Measurements from ENCODE around the gene KCNH4. TPM values are rescaled to one million over a fixed set of nuclear protein-coding genes. Genes with fewer than 3 reads are reported as not detected.

KCNH4 gene
- total RNA-seq, 1 donor from 2014 or later, result not detected

GRCh38 chr17:42199416-42200011 lies 18.6 kb upstream of the KCNH4 start:
- H3K4me1 Mint-ChIP-seq (ENCODE audit: low read depth), result peaks cover under 1% of the 10 kb centered on the region
- no peak overlapping the region for H3K4me3 Mint-ChIP-seq (ENCODE audit: unreplicated experiment)
- TF ChIP-seq CTCF (IDR thresholded peaks at IDR 0.05), result no peak
- peaks cover 20% of the 10 kb centered on the region for H3K36me3 Mint-ChIP-seq (ENCODE audit: low read depth)
- no peak for DNase-seq (ENCODE audit: low spot score)
- no peaks in the 10 kb centered on the region for H3K27me3 Mint-ChIP-seq (ENCODE audit: low read depth)
- H3K9me3 Mint-ChIP-seq (ENCODE audit: low read depth), result no peaks in the 10 kb centered on the region
- no peak overlapping the region for H3K27ac Mint-ChIP-seq (ENCODE audit: unreplicated experiment)

GRCh38 chr17:42198897-42199296 lies 18.0 kb upstream of the KCNH4 start:
- H3K4me1 Mint-ChIP-seq (ENCODE audit: low read depth), result peaks cover 7% of the 10 kb centered on the region
- no peak overlapping the region for H3K4me3 Mint-ChIP-seq (ENCODE audit: unreplicated experiment)
- no peaks in the 10 kb centered on the region for H3K9me3 Mint-ChIP-seq (ENCODE audit: low read depth)
- DNase-seq (ENCODE audit: low spot score), result no peak
- H3K36me3 Mint-ChIP-seq (ENCODE audit: low read depth), result peaks cover 16% of the 10 kb centered on the region
- no peaks in the 10 kb centered on the region for H3K27me3 Mint-ChIP-seq (ENCODE audit: low read depth)
- no peak for TF ChIP-seq CTCF (IDR thresholded peaks at IDR 0.05)
- no peak overlapping the region for H3K27ac Mint-ChIP-seq (ENCODE audit: unreplicated experiment)

GRCh38 chr17:42197564-42198156 lies 16.7 kb upstream of the KCNH4 start:
- H3K36me3 Mint-ChIP-seq (ENCODE audit: low read depth), result peaks cover 13% of the 10 kb centered on the region
- H3K27ac Mint-ChIP-seq (ENCODE audit: unreplicated experiment), result no peak overlapping the region
- TF ChIP-seq CTCF (IDR thresholded peaks at IDR 0.05), result no peak
- no peak for DNase-seq (ENCODE audit: low spot score)
- no peaks in the 10 kb centered on the region for H3K27me3 Mint-ChIP-seq (ENCODE audit: low read depth)
- H3K4me1 Mint-ChIP-seq (ENCODE audit: low read depth), result peaks cover 9% of the 10 kb centered on the region
- no peak overlapping the region for H3K4me3 Mint-ChIP-seq (ENCODE audit: unreplicated experiment)
- no peaks in the 10 kb centered on the region for H3K9me3 Mint-ChIP-seq (ENCODE audit: low read depth)

GRCh38 chr17:42193969-42194899 lies 13.3 kb upstream of the KCNH4 start, which contains the start of gene GHDC:
TSS of gene GHDC (minus strand) at chr17:42194494. CDS start at chr17:42193581, 913 bp downstream.
- no peaks in the 10 kb centered on the region for H3K9me3 Mint-ChIP-seq (ENCODE audit: low read depth)
- no peak for DNase-seq (ENCODE audit: low spot score)
- peak within 1 kb of the TSS; percentile 77 for H3K27ac Mint-ChIP-seq (ENCODE audit: unreplicated experiment)
- H3K4me1 Mint-ChIP-seq (ENCODE audit: low read depth), result peaks cover 9% of the 10 kb centered on the region
- TF ChIP-seq CTCF (IDR thresholded peaks at IDR 0.05), result no peak
- H3K36me3 Mint-ChIP-seq (ENCODE audit: low read depth), result no peaks in the 10 kb centered on the region
- H3K27me3 Mint-ChIP-seq (ENCODE audit: low read depth), result no peaks in the 10 kb centered on the region
- H3K4me3 Mint-ChIP-seq (ENCODE audit: unreplicated experiment), result peak within 1 kb of the TSS; percentile 82
